AG04449 (cell line): ENCODE data around the gene TTC8.
"Not testable (repeated sequence)": the region's sequence is repeated elsewhere in the genome, so short reads cannot be mapped to it uniquely, and the experiment has no call there.

Source experiments
- CTCF ChIA-PET: fragments of 350-600 bp; formaldehyde crosslinking; extraction: SDS; loops from one replicate; lab custom pipeline; 2021; ENCODE audit warnings: antibody characterized with exemption; lab: Yijun Ruan, JAX
- POLR2A ChIA-PET: fragments of 400-600, 350-600 bp; formaldehyde crosslinking; extraction: SDS; loops from one replicate; lab custom pipeline; 2020; ENCODE audit warnings: antibody characterized with exemption, inconsistent platforms; lab: Yijun Ruan, JAX
- DNase-seq: peaks from one replicate; pipeline ENCODE4 v3.0.0-alpha.2; 2010; ENCODE audit warnings: low read depth, low spot score
- H3K4me3 ChIP-seq: 2 replicates; pipeline ENCODE4 v1.5.1; 2011; ENCODE audit warnings: low read depth, mild to moderate bottlenecking, control low read depth, low read length
- CTCF ChIP-seq: IDR thresholded peaks from one replicate; pipeline ENCODE4 v1.5.1; 2011; ENCODE audit warnings: mild to moderate bottlenecking, moderate library complexity, low read length, control low read depth, inconsistent platforms; ENCODE audit not compliant: insufficient read depth; ENCODE audit errors: missing control alignments

TTC8 gene

GRCh38 chr14:88851587-88851986 is 27.1 kb downstream of the TTC8 start:
- H3K4me3 ChIP-seq = no peak overlapping the region
- ChIA-PET CTCF (interaction anchor here (1.8 kb wide), 1 partner anchor 17 kb away, joined by 10 read pairs; no protein-coding TSS in a partner anchor), POLR2A (no interaction called here)
- TF ChIP-seq CTCF = no peak
- DNase-seq = no peak

- ChIA-PET POLR2A (no interaction called here), CTCF (interaction anchor here (1.8 kb wide), 1 partner anchor 16 kb away, joined by 10 read pairs; no protein-coding TSS in a partner anchor)
- TF ChIP-seq CTCF = no peak
- DNase-seq = no peak
- H3K4me3 ChIP-seq = no peak overlapping the region
Measured at GRCh38 chr14:88852632-88853031, 28.2 kb downstream of the TTC8 start.

- no peak overlapping the region for H3K4me3 ChIP-seq
- ChIA-PET POLR2A (no interaction called here), CTCF (no interaction called here)
- TF ChIP-seq CTCF = no peak
- no peak for DNase-seq
Measured at GRCh38 chr14:88853129-88853528, 28.7 kb downstream of the TTC8 start.

GRCh38 chr14:88856786-88857366 is 32.4 kb downstream of the TTC8 start:
- ChIA-PET CTCF (interaction anchor here (0.7 to 0.9 kb wide), 2 partner anchors 189 to 300 kb away, joined by 3 read pairs; no protein-coding TSS in a partner anchor), POLR2A (interaction anchor here (0.6 to 1.7 kb wide), 3 partner anchors 11 to 33 kb away, joined by 3 to 4 read pairs (median 3); partner anchors contain the start of gene TTC8)
- TF ChIP-seq CTCF = no peak
- DNase-seq = no peak
- no peak overlapping the region for H3K4me3 ChIP-seq

- CTCF ChIA-PET, POLR2A ChIA-PET, H3K4me3 ChIP-seq, DNase-seq: not testable (repeated sequence)
Measured at GRCh38 chr14:88857861-88858260, 33.4 kb downstream of the TTC8 start.

GRCh38 chr14:88859118-88859517 is 34.7 kb downstream of the TTC8 start:
- H3K4me3 ChIP-seq, CTCF ChIA-PET, POLR2A ChIA-PET, DNase-seq: not testable (repeated sequence)

GRCh38 chr14:88863167-88863566 is 38.7 kb downstream of the TTC8 start:
- no peak for TF ChIP-seq CTCF
- DNase-seq = no peak
- H3K4me3 ChIP-seq = no peak overlapping the region
- ChIA-PET POLR2A (no interaction called here), CTCF (interaction anchor here (1.5 kb wide), 1 partner anchor 195 kb away, joined by 4 read pairs; no protein-coding TSS in a partner anchor)
